GM12892 (cell line): Measurements from ENCODE around the gene RNU1-3.
"Not testable (repeated sequence)": the region's sequence is repeated elsewhere in the genome, so short reads cannot be mapped to it uniquely, and the experiment has no call there.

Experiments
- DNase-seq: peaks from one replicate; pipeline ENCODE4 v3.0.0; 2011; ENCODE audit not compliant: insufficient read length
- FAIRE-seq: peaks from 2 replicates; lab custom pipeline; 2011; peaks lifted over from hg19 to GRCh38; lab: Jason Lieb, UNC

Gene RNU1-3

GRCh38 chr1:16696507-16697150 is 29.9 kb upstream of the RNU1-3 start:
- FAIRE-seq, DNase-seq: not testable (repeated sequence)

- DNase-seq, FAIRE-seq: not testable (repeated sequence)
Measured at GRCh38 chr1:16694308-16694702, 27.6 kb upstream of the RNU1-3 start.

DNA sequence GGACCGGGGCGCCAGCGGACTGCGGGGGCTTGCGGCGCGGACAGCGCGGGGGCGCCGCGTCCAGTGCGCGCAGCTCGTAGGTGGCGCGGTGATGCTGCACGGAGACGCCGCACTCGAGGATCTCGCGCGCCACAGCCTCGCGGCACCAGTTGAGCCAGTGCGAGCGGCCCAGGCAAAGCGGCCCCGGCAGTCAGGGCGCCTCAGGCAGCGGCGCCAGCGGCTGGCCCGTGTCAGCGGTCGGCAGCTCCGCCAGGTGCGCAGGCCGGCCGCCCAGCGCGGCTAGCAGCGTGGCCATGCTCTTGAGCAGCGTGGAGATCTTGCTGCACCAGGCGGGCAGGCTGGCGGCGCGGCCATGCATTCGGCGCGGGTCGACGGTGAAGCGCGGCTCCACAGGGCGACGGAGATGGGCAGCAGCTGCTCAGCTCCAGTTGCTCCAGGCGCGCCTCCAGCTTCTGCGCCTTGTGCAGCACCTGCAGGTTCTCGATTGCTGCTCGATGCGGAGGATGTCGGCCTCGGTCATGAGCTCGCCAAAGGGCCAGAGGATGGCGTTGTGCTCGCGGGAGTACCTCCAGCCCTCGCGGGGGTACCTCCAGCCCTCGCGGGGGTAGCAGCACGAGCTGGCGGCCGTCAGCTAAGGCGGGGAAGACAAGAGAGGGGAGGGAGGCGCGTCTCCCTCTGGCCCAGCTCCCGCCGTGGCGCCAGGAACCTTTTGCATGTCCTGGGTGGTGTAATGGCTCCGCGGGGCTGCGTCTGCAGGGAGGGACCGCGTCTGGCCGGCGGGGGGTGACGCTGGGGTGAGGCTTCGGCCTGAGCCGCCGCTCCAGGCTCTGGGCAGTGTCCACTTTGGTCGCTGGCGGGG is 26.9 kb upstream of the RNU1-3 start:
- DNase-seq, FAIRE-seq: not testable (repeated sequence)

- not testable (repeated sequence) for DNase-seq, FAIRE-seq
Measured at GRCh38 chr1:16692717-16693448, 26.1 kb upstream of the RNU1-3 start.

- not testable (repeated sequence) for DNase-seq, FAIRE-seq
Measured at GRCh38 chr1:16692283-16692682, 25.5 kb upstream of the RNU1-3 start.

- FAIRE-seq, DNase-seq: not testable (repeated sequence)
Measured at GRCh38 chr1:16690971-16691682, 24.4 kb upstream of the RNU1-3 start.

DNA sequence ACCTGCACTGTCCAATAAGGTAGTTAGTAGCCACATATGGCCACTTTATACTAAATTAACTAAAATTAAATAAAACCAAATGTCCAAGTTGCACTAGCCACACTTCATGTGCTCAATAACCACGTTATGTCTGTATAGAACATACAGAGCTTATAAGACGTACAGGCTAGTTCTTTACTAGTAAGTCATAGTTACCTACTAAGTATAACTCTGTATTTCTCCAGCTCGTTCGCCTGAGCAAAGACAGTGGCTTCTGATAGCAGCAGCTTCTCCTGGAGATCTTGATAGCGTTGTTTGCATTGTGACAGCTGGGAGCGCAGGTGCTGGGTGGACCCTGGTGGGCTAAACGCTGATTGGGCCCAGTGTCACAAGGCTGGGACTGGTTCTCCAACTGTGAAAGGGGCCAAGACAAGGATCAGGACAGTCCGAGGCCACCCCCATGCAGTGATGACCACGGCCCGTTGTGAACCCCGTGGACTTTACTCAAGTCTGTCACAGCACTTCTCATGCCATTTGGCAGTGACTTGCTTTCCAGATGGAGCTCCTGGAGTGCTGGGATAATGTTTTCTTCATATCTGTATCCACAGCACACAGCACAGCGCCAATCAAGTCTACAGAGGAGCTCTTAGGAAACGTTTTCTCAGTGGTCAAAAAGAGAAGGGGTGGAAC is 20.5 kb upstream of the RNU1-3 start:
- FAIRE-seq, DNase-seq: not testable (repeated sequence)

DNA sequence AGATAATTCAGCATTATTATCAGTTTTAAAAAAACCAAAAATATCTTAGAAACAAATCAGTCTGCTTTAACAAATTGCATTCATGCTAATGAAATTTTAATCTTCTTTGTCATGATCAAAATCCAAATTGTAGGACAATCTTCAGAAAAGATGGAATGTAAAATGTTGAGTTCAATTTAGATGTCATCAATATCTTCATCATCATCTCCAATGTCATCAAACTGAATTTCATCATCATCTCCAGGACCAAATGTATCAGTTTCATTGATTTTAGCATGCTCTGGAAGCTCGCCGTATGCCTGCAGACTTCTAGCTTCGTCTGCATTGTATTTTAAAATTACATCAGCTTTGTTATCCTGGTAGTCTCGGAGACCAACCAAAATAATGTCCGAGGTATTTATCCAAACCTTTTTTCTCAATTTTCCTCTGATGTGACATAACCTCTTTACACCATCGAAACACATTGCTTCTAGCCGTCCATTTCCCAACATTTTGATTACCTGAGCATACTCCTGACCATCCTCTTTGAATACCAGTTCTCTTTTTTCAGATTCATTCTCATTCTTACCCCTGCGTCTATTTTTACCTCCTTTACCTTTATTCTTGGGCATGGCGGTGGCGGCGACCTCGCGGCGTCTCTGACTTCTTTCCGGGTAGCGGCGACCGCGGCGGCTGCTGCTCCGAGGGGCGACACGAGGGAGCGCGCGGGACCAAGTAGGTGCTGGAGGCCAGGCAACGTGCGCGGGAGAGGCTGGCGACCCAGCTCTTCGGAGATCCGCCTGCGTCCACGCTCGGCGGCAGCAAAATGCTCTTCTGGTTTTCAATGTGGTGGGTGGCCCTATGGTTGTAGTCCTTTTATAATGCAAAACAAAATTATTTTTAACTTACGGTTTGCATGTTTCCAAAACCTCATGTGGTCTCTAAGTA is 19.0 kb upstream of the RNU1-3 start:
- DNase-seq, FAIRE-seq: not testable (repeated sequence)

DNA sequence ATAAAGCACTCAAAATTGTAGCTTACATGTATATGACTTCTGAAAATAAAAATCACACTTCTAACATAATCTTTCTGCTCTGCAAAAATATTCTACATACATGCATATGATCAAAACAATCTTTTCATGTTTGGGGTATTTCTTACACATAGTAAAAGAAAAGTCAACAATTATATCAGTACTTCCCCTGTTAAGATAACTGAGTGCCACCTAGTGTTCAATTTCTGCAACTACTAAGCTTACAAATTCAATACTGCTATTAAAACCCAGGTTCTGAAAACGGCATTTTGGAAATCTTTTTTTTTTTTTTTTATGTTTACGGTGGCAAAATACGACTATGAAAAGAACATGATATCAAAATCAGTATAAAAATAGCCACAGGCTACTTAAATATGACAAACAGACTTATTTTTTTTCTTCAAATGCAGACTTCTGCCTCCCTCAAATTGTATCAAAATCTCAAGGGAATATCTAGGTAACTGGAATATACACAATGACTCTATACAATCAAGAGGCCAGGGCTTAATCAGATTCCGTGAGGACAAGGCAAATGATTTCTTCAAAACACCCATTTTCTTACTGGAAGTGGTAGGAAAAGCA is 18.1 kb upstream of the RNU1-3 start:
- peak; percentile 40 for FAIRE-seq
- not testable (repeated sequence) for DNase-seq

DNA sequence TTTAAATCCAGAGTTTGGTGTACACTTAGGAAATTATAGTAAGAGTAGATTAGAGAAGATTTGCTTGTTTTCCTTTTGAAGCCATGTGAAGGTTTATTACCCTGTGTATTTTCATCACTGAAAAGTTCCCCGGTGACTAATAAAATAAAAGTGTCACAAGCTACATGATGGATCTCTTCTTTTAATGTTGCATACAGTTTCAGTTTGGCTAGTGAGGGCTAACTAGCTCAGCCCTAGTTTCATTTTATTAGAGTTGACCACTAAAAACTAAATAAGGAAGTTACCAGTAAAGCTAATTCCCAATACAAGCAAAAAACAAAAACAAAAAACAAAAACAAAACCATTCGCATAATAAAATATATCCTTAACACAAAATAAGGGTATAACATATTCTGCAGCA is 17.4 kb upstream of the RNU1-3 start:
- not testable (repeated sequence) for FAIRE-seq, DNase-seq

GRCh38 chr1:16682803-16683202 is 16.1 kb upstream of the RNU1-3 start:
- not testable (repeated sequence) for FAIRE-seq, DNase-seq

GRCh38 chr1:16680366-16680765 is 13.6 kb upstream of the RNU1-3 start:
- FAIRE-seq, DNase-seq: not testable (repeated sequence)
